Erythroblast (primary cell): ENCODE measurements around the gene WDR4.

Source experiments
- GATA1 ChIP-seq: IDR thresholded peaks from 2 replicates; pipeline ENCODE4 v1.6.1; 2011; ENCODE audit warnings: low read depth, mild to moderate bottlenecking, control low read depth, low read length, moderate library complexity
- POLR2A ChIP-seq: IDR thresholded peaks from 2 replicates; pipeline ENCODE4 v1.6.1; 2011; ENCODE audit warnings: mild to moderate bottlenecking, low read length

DNA sequence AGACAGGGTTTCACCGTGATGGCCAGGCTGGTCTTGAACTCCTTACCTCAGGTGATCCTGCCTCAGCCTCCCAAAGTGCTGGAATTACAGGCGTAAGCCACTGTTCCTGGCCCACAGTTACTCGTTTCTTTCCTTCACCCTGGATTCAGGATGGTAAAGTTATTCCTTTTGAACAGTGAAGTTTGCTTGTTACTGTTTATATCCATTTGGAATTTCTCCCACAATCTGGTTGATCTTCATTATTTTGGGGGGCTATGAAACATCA lies 43.0 kb downstream of the WDR4 start:
- no peak for TF ChIP-seq POLR2A
- no peak for TF ChIP-seq GATA1
